Measurements from ENCODE around the gene RDH8. TPM values are rescaled to one million over a fixed set of nuclear protein-coding genes. Genes with fewer than 3 reads are reported as not detected.

The RDH8 gene
- total RNA-seq, 4 donors from 2014 or later, result 1.3 TPM; not detected in 3

GRCh38 chr19:9995084-9995483 is 18.2 kb upstream of the RDH8 start:
- no peak for TF ChIP-seq CTCF (IDR thresholded peaks at IDR 0.05; ENCODE audit: low read depth)

- TF ChIP-seq CTCF (IDR thresholded peaks at IDR 0.05; ENCODE audit: low read depth), result no peak
Measured at GRCh38 chr19:9995999-9996398, 17.3 kb upstream of the RDH8 start.

- no peak for TF ChIP-seq CTCF (IDR thresholded peaks at IDR 0.05; ENCODE audit: low read depth)
Measured at GRCh38 chr19:9996541-9996940, 16.7 kb upstream of the RDH8 start.

- TF ChIP-seq CTCF (IDR thresholded peaks at IDR 0.05; ENCODE audit: low read depth), result no peak
Measured at GRCh38 chr19:10000171-10000826, 13.0 kb upstream of the RDH8 start.

GRCh38 chr19:10001899-10002298 is 11.4 kb upstream of the RDH8 start:
- TF ChIP-seq CTCF (IDR thresholded peaks at IDR 0.05; ENCODE audit: low read depth), result no peak

- no peak for TF ChIP-seq CTCF (IDR thresholded peaks at IDR 0.05; ENCODE audit: low read depth)
Measured at GRCh38 chr19:10003271-10003670, 10.0 kb upstream of the RDH8 start.

GRCh38 chr19:10004617-10005016 is 8.7 kb upstream of the RDH8 start:
- no peak for TF ChIP-seq CTCF (IDR thresholded peaks at IDR 0.05; ENCODE audit: low read depth)

Data from subcutaneous adipose tissue (tissue), 4 donors.